ENCODE measurements around the gene ARFIP2.

GRCh38 chr11:6457581-6458320 lies 23.4 kb downstream of the ARFIP2 start:
- TF ChIP-seq CTCF (conservative IDR thresholded peaks at IDR 0.05 in 1 of 2, IDR thresholded peaks at IDR 0.05 in 1 of 2; ENCODE audit: extremely low read depth in 1 of 2, insufficient read depth in 1 of 2, low read depth in 1 of 2, low read length in 2 of 2): no peak
- no peak for TF ChIP-seq EZH2 (IDR thresholded peaks at IDR 0.05; ENCODE audit: borderline replicate concordance, low read length)
